ENCODE results near the gene GPX8.

GRCh38 chr5:55146543-55147151, 13.3 kb upstream of the GPX8 start:
- no peak for TF ChIP-seq POLR2AphosphoS5 (IDR thresholded peaks at IDR 0.05; ENCODE audit: low read depth, low read length)
- no peak for TF ChIP-seq TAF1 (IDR thresholded peaks at IDR 0.05; ENCODE audit: low read depth, low read length)
- TF ChIP-seq PAX5 (IDR thresholded peaks at IDR 0.05; ENCODE audit: insufficient read depth, low read length, severe bottlenecking), result no peak
- TF ChIP-seq POLR2A (IDR thresholded peaks at IDR 0.05; ENCODE audit: low read depth, low read length), result no peak
- TF ChIP-seq POU2F2 (IDR thresholded peaks at IDR 0.05; ENCODE audit: low read depth, low read length), result no peak
- TF ChIP-seq SPI1 (IDR thresholded peaks at IDR 0.05; ENCODE audit: low read depth, low read length), result no peak
